HL-60/S4 (cell line): ENCODE data around the gene NBPF4.
"Not testable (repeated sequence)": the region's sequence is repeated elsewhere in the genome, so short reads cannot be mapped to it uniquely, and the experiment has no call there.

Experiments
- in situ Hi-C: fragments of 300-500 bp; cut with MboI; formaldehyde crosslinking; loops from 2 replicates; pipeline ENCODE4 v1.14.3; 2022; ENCODE audit warnings: low sequenced_read_pairs

NBPF4 gene

GRCh38 chr1:108243976-108244375, at the start of gene NBPF4:
Gene NBPF4, minus strand, starts transcription at chr1:108244076. Its CDS starts 315 bp downstream, at chr1:108243761.
- in situ Hi-C loops, result not testable (repeated sequence)

- in situ Hi-C loops, result not testable (repeated sequence)
Measured at GRCh38 chr1:108282528-108283257, 38.8 kb upstream of the NBPF4 start.

GRCh38 chr1:108272485-108273327, 28.8 kb upstream of the NBPF4 start:
- in situ Hi-C loops, result not testable (repeated sequence)

- in situ Hi-C loops, result not testable (repeated sequence)
Measured at GRCh38 chr1:108267097-108267496, 23.2 kb upstream of the NBPF4 start.

- in situ Hi-C loops, result not testable (repeated sequence)
Measured at GRCh38 chr1:108261967-108262366, 18.1 kb upstream of the NBPF4 start.

- in situ Hi-C loops, result not testable (repeated sequence)
Measured at GRCh38 chr1:108261519-108261918, 17.6 kb upstream of the NBPF4 start.

- in situ Hi-C loops, result not testable (repeated sequence)
Measured at GRCh38 chr1:108260578-108261259, 16.8 kb upstream of the NBPF4 start.

GRCh38 chr1:108255426-108255825, 11.6 kb upstream of the NBPF4 start:
- in situ Hi-C loops, result not testable (repeated sequence)

GRCh38 chr1:108239426-108239825, 4.5 kb downstream of the NBPF4 start:
- in situ Hi-C loops, result not testable (repeated sequence)

- in situ Hi-C loops, result not testable (repeated sequence)
Measured at GRCh38 chr1:108235308-108235707, 8.6 kb downstream of the NBPF4 start.

- in situ Hi-C loops, result not testable (repeated sequence)
Measured at GRCh38 chr1:108232183-108232582, 11.7 kb downstream of the NBPF4 start.

- in situ Hi-C loops, result not testable (repeated sequence)
Measured at GRCh38 chr1:108229976-108230375, 13.9 kb downstream of the NBPF4 start.

- in situ Hi-C loops, result not testable (repeated sequence)
Measured at GRCh38 chr1:108227772-108228171, 16.1 kb downstream of the NBPF4 start.

GRCh38 chr1:108226855-108227254, 17.0 kb downstream of the NBPF4 start:
- in situ Hi-C loops, result not testable (repeated sequence)

- in situ Hi-C loops, result not testable (repeated sequence)
Measured at GRCh38 chr1:108223226-108223625, 20.6 kb downstream of the NBPF4 start.

- in situ Hi-C loops, result not testable (repeated sequence)
Measured at GRCh38 chr1:108217515-108218174, 26.2 kb downstream of the NBPF4 start.

GRCh38 chr1:108217007-108217406, 26.9 kb downstream of the NBPF4 start:
- in situ Hi-C loops, result not testable (repeated sequence)

- in situ Hi-C loops, result not testable (repeated sequence)
Measured at GRCh38 chr1:108216028-108216890, 27.6 kb downstream of the NBPF4 start.

GRCh38 chr1:108214641-108215465, 29.0 kb downstream of the NBPF4 start:
- in situ Hi-C loops, result not testable (repeated sequence)
